Stimulated activated CD4-positive, alpha-beta T cell treated with anti-CD3 and anti-CD28 coated beads, TNF-alpha, amount 100 ng/mL, for 4 hours (primary cell): ENCODE results near the gene MRPL20.
"Not testable (repeated sequence)": the region's sequence is repeated elsewhere in the genome, so short reads cannot be mapped to it uniquely, and the experiment has no call there.

Experiments
- DNase-seq, 3 experiments: peaks; one replicate each; pipeline ENCODE4 v3.0.0-alpha.2; 2020; ENCODE audit warnings: low read depth in 3 of 3

The MRPL20 gene

GRCh38 chr1:1426496-1427105, 19.5 kb upstream of the MRPL20 start:
- no peak for DNase-seq

- DNase-seq, result no peak
Observed at GRCh38 chr1:1425753-1426495, 18.8 kb upstream of the MRPL20 start.

DNA sequence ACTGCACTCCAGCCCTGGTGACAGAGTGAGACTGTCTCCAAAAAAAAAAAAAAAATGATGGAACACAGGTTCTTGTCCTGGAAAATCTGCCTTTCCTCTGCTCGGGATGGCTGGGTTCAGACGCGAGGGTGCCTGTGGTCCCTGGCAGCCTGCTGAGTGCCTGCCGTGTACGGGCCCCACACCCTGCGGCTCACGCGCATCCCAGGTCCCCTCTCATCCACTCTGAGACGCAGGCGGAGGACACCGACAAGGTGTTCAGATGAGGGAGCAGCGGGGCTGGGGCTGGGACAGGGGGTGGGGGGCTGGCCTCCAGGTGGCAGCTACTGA, 18.3 kb upstream of the MRPL20 start:
- no peak for DNase-seq

GRCh38 chr1:1424707-1425106, 17.6 kb upstream of the MRPL20 start:
- no peak for DNase-seq

GRCh38 chr1:1423245-1423597, 16.1 kb upstream of the MRPL20 start:
- no peak for DNase-seq

DNA sequence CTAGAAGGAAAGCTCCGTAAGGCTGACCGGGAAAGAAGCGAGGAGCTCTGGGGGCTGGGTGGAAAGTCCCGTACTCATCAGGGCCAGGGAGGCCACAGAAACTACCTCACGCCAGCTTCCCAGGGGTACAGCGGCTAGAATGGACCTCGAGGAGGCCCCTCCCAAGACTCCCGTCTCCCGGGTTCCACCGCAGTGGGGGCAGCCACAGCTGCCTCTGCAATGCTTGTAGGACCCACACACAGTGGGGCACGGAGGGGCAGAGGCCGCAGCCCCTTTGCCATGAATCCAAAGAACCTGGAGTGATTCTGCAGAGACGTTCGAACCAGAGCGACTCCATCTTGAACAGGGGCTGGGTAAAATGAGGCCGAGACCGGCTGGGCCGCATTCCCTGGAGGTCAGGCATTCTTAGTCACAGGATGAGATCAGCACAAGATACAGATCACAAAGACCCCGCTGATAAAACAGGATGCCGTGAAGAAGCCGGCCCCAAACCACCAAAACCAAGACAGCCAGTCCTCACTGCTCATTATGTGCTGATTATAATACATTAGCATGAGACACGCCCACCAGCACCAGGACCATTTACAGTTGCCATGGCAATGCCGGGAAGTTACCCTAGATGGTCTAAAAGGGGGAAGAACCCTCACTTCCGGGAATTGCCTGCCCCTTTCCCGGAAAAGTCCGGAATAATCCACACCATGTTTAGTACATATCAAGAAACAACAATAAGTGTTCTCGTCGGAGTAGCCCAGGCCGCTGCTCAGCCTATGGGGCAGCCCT, 15.6 kb upstream of the MRPL20 start:
- DNase-seq, result no peak

- no peak for DNase-seq
Observed at GRCh38 chr1:1421907-1422464, 14.9 kb upstream of the MRPL20 start.

DNA sequence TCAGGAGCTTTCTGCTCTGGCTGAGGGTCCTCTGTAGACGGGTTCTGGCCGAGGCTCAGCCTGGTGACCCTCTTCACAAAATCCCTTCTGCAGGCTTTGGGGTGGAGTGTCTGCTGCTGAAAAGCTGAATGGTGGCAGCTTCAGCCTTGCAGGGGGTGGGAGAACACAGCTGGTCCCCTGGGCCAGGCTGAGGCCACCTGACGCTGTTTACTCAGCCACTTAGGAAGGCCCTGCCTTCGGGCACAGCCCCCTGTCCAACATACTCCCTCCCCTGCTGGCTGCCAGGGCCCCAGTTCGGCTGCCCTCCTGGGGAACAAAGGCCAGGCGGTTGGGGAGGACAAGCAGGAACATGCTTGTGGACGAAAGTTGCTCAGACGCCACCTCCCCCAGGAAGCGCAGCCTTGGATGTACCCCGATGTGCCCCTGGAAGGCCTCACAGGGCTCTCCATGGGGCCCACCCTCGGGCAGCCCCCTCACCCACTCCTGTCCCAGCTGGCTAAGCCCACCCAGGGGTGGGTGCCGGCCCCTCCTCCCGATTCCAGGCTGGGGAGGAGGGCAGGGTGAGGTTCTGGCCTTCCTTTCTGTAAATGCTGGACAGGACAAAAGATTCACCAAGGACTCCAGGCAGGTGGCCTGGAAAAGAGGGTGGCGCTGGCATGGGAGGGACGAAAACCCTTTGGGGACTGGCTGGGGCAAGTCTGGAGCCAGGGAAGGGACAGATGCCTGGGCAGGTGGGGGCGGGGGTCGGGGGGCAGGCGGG, 14.2 kb upstream of the MRPL20 start, which contains the start of gene ANKRD65:
Gene ANKRD65 (minus strand): TSS at position 130 of the 760 bp plus-strand sequence. CDS start 271 bp downstream, outside the sequence.
- no peak for DNase-seq

- no peak for DNase-seq
Observed at GRCh38 chr1:1420654-1421141, 13.6 kb upstream of the MRPL20 start.

DNA sequence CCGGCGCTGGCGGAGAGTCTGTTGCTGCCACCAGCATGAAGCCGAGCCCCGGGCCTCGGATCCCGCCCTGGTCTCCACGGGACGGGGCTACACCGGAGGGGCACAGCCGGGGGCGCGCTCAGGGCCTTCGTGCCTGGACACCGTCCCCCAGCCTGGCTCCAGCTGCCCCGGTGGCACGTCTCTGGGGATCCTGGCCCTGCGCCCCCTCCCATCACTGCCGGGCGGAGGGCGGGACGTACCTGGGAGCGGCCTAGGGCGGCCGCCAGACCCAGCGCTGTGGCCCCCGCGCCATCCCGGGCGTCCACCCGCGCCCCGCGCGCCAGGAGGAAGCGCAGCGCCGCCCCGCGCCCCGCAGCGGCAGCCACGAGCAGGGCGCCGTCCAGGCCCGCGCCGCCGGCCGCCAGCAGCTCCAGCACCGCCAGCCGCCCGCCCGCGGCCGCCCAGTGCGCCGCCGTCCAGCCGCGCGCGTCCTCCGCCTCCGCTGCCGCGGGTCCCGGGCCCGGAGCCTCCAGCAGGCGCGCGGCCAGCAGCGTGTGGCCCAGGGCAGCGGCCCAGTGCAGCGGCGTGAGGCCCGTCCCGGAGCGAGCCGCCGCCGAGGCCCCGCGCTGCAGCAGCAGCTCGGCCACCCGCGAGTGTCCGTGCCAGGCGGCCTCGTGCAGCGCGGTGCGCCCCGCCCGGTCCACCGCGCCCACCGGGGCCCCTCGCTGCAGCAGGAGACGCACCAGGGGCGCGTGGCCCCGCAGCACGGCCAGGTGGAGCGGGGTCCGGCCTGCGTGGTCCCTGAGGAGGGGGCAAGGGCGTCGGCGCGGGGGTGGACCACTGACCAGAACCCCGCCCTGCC, 12.9 kb upstream of the MRPL20 start:
- DNase-seq, result no peak

- no peak for DNase-seq
Observed at GRCh38 chr1:1419363-1419812, 12.3 kb upstream of the MRPL20 start.

- DNase-seq, result no peak
Observed at GRCh38 chr1:1418464-1419362, 11.6 kb upstream of the MRPL20 start.

DNA sequence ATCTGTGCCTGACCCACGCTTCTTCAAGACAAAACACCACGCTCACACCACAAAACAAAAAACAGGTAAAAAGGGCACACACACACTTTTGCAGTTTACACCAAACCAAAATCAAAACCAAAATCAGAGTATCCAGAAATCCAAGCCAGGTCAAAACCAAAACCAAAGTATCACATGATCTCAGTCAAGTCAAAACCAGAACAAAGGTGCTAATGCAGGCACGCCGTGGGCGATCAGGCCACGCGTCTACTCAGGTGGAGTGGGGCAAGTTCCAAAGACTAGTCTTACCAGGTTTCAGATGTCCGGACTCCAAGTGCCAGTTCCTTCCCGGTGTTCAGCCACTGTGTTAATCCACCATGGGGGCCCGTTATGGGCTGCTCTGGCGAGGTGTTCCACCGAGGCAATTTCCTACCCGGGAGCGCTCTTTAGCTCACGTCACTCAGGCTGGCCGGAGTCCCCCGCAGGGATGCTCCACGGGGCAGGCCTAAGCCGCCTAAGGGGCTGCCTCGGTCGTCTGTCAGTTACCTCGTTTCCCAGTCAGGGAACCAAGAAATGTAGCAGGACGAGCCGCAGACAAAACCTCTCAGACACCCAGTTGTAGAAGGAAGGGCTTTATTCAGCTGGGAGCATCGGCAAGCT, 10.9 kb upstream of the MRPL20 start:
- not testable (repeated sequence) for DNase-seq

- DNase-seq, result not testable (repeated sequence)
Observed at GRCh38 chr1:1417396-1417795, 10.3 kb upstream of the MRPL20 start.

DNA sequence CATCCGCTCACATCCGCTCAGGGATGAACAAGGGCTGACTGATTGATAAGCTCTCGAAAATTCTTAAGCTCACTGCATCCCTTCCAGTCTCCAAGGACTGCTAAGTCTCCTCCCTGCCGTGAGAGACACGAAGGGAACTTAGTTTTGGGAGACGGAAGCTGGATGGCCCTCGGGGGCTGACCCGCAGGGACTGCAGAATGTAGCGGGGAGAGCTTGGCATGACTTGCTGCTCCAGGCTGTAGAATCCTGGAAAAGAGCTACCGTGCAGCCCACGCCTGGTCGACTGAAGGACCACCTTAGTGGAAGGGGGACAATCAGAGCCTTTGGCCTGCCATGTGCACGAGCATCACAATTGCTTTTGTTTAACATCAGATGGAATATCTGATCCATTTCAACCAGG, 8.7 kb upstream of the MRPL20 start:
- DNase-seq, result no peak

GRCh38 chr1:1412311-1412902, 5.3 kb upstream of the MRPL20 start:
- DNase-seq, result not testable (repeated sequence)

DNA sequence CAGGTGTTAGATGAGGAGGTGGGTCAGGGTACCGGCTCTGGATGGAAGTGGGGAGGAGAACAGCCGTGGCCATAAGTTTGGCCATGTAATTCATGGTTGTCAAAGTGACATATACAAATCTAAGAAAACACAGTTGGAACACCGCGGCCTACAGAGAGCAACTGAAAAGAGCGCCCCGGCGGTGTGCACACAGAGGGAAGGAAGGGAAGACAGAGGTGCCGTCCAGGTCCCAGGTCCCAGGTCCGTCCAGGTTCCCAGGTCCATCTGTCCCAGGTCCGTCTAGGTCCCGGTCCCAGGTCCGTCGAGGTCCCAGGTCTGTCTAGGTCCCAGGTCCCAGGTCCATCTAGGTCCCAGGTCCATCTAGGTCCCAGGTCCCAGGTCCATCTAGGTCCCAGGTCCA, 4.5 kb upstream of the MRPL20 start:
- DNase-seq, result no peak

GRCh38 chr1:1410238-1410637, 3.1 kb upstream of the MRPL20 start:
- DNase-seq, result not testable (repeated sequence)
